Lung (tissue), 12 donors: ENCODE data around the gene COX17. TPM values are rescaled to one million over a fixed set of nuclear protein-coding genes. Genes with fewer than 3 reads are reported as not detected.

Source experiments
- ATAC-seq: fragments of 200-7000 bp; cut with Tn5 transposase; one replicate; pipeline ENCODE4 v1.9.1; 2020; ENCODE audit warnings: moderate number of reproducible peaks; ENCODE audit not compliant: insufficient read depth, low FRiP score
- DNase-seq, 3 donors: peaks; one replicate each; pipeline ENCODE4 v3.0.0-alpha.2; 2013 to 2017
- H3K27ac ChIP-seq, 2 donors: one replicate each; pipeline ENCODE4 v1.5.1; 2013; ENCODE audit warnings: mild to moderate bottlenecking in 2 of 2, moderate library complexity in 2 of 2, control low read depth in 1 of 2, inconsistent platforms in 1 of 2, low read depth in 1 of 2, low read length in 1 of 2
- H3K27me3 ChIP-seq, 3 donors: one replicate each; pipeline ENCODE4 v1.5.1; 2013; ENCODE audit warnings: low read length in 2 of 3; ENCODE audit not compliant: control insufficient read depth in 3 of 3, insufficient read depth in 3 of 3
- H3K36me3 ChIP-seq, 4 donors: one replicate each; pipeline ENCODE4 v1.5.1; 2013; ENCODE audit warnings: low read length in 4 of 4, mild to moderate bottlenecking in 1 of 4, moderate library complexity in 1 of 4; ENCODE audit not compliant: control insufficient read depth in 4 of 4, insufficient read depth in 4 of 4
- H3K4me1 ChIP-seq, 5 donors: one replicate each; pipeline ENCODE4 v1.5.1; 2013; ENCODE audit warnings: low read length in 5 of 5, mild to moderate bottlenecking in 2 of 5, moderate library complexity in 1 of 5; ENCODE audit not compliant: control insufficient read depth in 5 of 5, insufficient read depth in 5 of 5
- H3K4me3 ChIP-seq: one replicate; pipeline ENCODE4 v1.5.1; 2013; ENCODE audit warnings: mild to moderate bottlenecking, control low read depth, moderate library complexity
- H3K9ac ChIP-seq, 2 donors: one replicate each; pipeline ENCODE4 v1.5.1; 2013; ENCODE audit warnings: low read length in 2 of 2, control low read depth in 1 of 2; ENCODE audit not compliant: insufficient read depth in 1 of 2
- H3K9me3 ChIP-seq, 4 donors: one replicate each; pipeline ENCODE4 v1.5.1; 2013; ENCODE audit warnings: low read length in 3 of 4, mild to moderate bottlenecking in 1 of 4, moderate library complexity in 1 of 4; ENCODE audit not compliant: control insufficient read depth in 4 of 4, insufficient read depth in 3 of 4
- CTCF ChIP-seq: IDR thresholded peaks from 2 replicates; pipeline ENCODE4 v1.5.1; 2012; ENCODE audit warnings: mild to moderate bottlenecking; ENCODE audit errors: control extremely low read depth, extremely low read depth
- WGBS, 2 donors: extraction: QIAGEN DNeasy Blood & Tissue Kit; methylation state at CpG; one replicate each; pipeline ENCODE4 v1.1.7; 2013; 5-methylcytosine and 5-hydroxymethylcytosine counted together
- polyA plus RNA-seq, 2 donors: library from polyadenylated mRNA; stranded (reverse); fragments of 200-250 nt; gene quantifications; one replicate each; pipeline ENCODE4 v1.2.1, GENCODE V29; 2013
- total RNA-seq, 2 donors: library from RNA; depleted of rRNA in 1 of 2; stranded (reverse); fragments of >200 nt in 1 of 2; gene quantifications; one replicate each; pipeline ENCODE4 v1.2.1, GENCODE V29; 2014 to 2021
- donor health status: control.
- donor health status: control.
- donor health status: Bipolar disorder and iron deficiency.
- donor health status: healthy.
- donor health status: DM: yes; HTN: yes; CAD: no.

Gene COX17
- total and polyA plus RNA-seq, 4 donors, result 43.8 to 261 (median 78.3) TPM

GRCh38 chr3:119635719-119636118 is 41.5 kb downstream of the COX17 start:
- no peak for ATAC-seq
- no peaks in the 10 kb centered on the region for H3K27me3 ChIP-seq
- H3K9me3 ChIP-seq, result no peaks in the 10 kb centered on the region
- H3K27ac ChIP-seq, result peak overlapping the region; percentile 37 to 73
- peaks cover 0 to 10% (median 0%) of the 10 kb centered on the region in 5 donors for H3K4me1 ChIP-seq
- no peak for TF ChIP-seq CTCF
- DNase-seq, result no peak
- no peak overlapping the region for H3K4me3 ChIP-seq
- H3K36me3 ChIP-seq, result peaks cover 0 to 2% (median 0%) of the 10 kb centered on the region in 4 donors
- H3K9ac ChIP-seq, result no peak overlapping the region
- WGBS, 2 donors, result 89 to 92% methylated on average over 10 of the region's 10 CpGs

GRCh38 chr3:119632829-119633228 is 44.4 kb downstream of the COX17 start:
- Histone ChIP-seq H3K36me3 (no peaks in the 10 kb centered on the region), H3K4me3 (no peak overlapping the region), H3K27ac (no peak overlapping the region), H3K4me1 (peaks cover 0 to 11% (median 0%) of the 10 kb centered on the region in 5 donors), H3K9me3 (no peaks in the 10 kb centered on the region), H3K27me3 (no peaks in the 10 kb centered on the region), H3K9ac (no peak overlapping the region)
- DNase-seq (no peak), ATAC-seq (no peak)
- no peak for TF ChIP-seq CTCF
- WGBS, 2 donors, result 85 to 92% methylated on average over 4 of the region's 4 CpGs

- WGBS, 2 donors, result 83 to 88% methylated on average over 4 of the region's 4 CpGs
Observed at GRCh38 chr3:119632216-119632615, 45.0 kb downstream of the COX17 start.

More at GRCh38 chr3:119632216-119632615, 45.0 kb downstream of the COX17 start:
- ATAC-seq (no peak), DNase-seq (no peak)
- Histone ChIP-seq H3K4me1 (peaks cover 0 to 14% (median 0%) of the 10 kb centered on the region in 5 donors), H3K27ac (no peak overlapping the region), H3K27me3 (no peaks in the 10 kb centered on the region), H3K4me3 (no peak overlapping the region), H3K36me3 (no peaks in the 10 kb centered on the region), H3K9ac (no peak overlapping the region), H3K9me3 (no peaks in the 10 kb centered on the region)
- TF ChIP-seq CTCF, result no peak
